ENCODE measurements around the gene GNG14.
A peak's percentile ranks its signal among the peaks of the same experiment; 100 is the strongest.
"Not testable (repeated sequence)": the region's sequence is repeated elsewhere in the genome, so short reads cannot be mapped to it uniquely, and the experiment has no call there.

Gene GNG14

DNA sequence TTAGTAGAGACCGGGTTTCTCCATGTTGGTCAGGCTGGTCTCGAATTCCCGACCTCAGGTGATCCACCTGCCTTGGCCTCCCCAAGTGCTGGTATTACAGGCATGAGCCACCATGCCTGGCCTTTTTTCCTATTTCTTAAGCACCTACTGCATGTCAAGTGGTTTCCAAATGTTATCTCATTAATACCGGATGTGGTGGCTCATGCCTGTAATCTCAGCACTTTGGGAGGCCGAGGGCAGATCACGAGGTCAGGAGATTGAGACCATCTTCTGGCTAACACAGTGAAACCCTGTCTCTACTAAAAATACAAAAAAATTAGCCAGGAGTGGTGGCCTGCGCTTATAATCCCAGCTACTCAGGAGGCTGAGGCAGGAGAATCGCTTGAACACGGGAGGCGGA lies 37.8 kb downstream of the GNG14 start:
- not testable (repeated sequence) for DNase-seq

DNA sequence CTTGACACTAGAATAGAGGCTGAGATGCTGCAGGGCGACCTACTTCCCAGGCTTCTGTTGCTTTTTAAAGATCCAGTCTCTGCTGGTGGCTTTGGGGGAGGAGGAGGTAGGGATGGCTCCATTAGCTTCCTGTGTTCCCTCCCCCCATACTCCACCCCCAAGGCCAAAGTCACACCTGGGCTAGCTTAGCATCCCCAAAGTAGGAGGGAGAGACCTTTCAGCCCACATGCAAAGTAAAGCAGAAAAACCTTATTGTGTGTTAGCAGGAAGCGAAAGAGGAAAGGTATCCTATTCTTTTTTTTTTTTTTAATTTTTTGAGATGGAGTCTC lies 39.2 kb downstream of the GNG14 start:
- DNase-seq: no peak

DNA sequence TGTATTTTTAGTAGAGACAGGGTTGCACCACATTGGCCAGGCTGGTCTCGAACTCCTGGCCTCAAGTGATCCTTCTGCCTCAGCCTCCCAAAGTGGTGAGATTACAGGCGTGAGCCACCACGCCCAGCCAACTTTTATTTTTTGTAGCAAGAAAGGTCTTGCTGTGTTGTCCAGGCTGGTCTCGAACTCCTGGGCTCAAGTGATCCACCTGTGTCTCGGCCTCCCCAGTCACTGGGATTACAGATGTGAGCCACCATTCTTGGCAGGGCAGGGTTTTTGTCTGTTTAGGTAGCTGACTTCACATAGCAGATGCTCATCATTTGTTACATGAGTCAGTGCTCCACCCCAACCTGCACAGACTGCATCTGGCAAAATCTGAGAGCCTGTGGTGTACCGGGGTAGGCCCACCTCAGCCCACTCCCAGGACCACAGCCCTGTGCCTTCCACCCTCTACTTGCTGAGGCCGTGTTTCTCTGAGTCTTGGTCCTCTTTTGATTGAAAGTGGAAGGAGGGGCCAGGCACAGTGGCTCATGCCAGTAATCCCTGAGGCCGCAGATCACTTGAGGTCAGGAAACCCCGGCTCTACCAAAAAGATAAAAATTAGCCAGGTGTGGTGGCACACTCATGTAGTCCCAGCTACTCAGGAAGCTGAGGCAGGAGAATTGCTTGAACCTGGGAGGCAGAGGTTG lies 40.1 kb downstream of the GNG14 start:
- DNase-seq: no peak

DNA sequence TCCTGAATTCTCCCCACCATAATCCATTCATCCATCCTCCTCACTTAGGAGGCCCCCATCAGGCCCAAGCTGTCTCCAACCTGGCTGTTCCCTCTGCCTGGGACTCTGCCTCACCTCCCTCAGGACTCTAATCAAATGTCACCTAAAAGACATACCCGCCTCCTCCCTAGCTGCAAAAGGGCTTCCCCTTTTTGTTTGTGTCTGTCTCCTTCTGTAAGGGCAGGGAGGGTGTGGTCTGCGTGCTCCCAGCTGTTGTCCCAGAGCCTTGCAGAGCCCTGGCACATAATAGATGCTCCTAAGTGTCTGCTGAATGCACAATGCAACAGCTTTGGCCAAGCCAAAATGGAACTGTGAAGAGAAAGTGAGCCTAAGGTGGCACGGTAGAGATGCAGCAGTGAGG lies 42.3 kb downstream of the GNG14 start:
- DNase-seq: no peak

DNA sequence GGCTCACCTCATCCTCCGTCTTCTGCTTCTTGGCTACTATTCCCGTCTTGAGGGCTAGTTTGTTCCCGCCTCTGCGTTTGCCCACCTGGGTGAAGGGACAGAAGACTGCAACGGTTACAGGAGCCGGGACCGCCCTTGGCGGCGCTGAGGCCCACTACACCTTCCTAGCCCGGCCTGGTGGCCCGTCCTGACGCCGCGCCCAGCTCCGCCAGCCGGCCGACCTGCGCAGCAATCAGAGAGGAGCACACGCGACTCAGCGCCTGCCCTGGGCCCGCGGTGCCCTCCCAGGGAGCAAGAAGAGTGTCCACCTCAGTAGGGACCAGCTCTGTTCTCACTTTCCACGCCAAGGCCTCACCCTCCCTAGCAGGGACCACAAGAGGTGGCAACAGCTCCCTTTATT lies 43.5 kb downstream of the GNG14 start:
- no peak for DNase-seq

DNA sequence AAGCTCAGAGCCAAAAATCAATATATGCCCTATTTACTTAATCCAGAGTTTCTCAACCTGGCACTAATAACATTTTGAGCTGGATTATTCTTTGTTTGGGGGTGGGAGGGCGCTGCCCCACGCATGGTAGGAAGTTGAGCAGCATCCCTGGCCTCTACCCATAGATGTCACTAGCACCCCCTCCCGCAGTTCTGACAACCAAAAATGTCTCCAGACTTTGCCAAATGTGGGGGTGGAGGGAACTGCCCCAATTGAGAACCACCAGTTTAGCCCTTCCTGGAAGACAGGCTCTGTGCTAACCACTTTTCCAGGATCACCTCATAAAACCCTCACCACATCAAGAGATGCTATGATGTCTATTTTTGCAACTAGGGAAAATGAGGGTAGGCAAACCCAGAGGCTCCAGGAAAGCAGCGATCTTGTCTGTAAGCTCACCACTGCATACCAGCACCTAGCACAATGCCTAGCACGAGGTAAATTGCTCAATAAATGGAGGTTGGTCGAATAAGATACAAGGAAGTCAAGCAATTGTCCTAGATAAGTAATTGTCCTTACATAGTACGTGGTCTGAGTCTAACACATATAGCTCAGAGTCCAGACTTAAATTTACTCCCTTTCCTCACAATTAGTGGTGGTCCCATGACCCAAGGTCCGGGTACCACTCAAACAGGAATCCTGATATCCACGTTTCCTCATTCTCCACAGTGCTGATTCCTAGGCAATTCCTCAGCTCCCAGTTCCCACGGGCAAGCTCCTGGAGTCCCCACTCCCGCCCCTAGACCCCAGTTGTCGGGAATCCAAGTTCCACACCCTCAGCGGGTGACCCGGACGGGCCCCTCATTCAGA lies 45.8 kb downstream of the GNG14 start:
- peak in 1 of 2 experiments; percentile 31 for DNase-seq

DNA sequence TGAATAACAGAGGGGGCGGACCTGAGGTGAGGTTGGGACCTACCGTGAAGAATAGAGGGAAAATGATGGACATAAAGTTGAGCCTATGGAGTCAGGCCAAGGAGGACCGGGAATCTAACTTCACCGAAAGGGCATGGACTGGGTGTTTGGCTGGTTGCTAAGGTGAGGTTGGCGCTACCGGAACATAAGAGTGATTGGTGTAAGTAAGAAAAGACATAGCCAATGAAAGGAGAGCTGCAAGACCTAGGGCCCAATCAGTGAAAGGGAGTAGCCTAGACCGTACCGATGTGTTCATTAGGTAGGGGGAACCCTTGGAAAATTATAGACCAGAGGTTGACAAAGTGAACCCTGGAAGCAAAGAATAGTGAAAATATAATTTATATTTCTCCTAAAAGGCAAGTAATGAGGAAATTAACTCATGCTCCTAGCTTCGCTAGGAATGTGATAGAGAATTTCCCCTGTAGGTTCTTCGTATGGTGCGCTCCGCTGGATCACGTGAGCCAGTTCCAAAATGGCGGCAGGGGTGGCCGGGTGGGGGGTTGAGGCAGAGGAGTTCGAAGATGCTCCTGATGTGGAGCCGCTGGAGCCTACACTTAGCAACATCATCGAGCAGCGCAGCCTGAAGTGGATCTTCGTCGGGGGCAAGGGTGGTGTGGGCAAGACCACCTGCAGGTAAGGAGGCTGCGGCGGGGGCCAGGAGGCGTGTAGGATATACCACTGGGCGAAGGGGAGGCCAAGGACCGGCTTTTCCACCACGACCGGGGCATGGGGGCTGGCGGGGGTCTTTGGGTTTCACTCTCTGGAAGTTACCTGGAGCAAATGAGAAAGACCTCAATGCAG lies 49.4 kb downstream of the GNG14 start, which contains the start of gene GET3:
TSS of gene GET3 (plus strand) at position 503 of the 840 bp plus-strand sequence. CDS start at position 512, 9 bp downstream.
- DNase-seq: peak; percentile 99

DNA sequence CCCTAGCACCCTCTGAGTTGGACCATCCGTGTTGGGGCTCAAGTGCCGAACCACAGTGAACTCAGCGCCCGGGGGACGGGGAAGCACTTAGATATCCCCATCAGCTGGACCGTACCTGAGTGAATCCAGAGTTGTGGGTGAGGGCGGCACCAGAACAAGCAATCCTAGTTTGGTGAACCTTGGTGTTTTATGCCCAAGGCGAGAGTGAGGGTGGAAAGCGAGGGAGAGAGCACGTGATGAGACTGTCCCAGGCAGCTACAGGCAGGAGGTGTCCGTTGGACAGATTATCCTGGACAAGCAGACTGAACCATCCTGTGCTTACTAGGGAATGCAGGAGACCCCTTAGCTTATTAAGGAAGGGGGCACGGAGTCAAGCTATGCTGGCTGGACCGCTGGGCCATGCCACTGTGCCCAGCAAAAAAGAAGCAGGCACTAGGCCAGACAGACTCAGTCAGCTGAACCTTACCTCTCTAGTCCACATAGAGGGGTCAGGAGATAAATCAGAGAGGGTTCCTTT lies 50.1 kb downstream of the GNG14 start:
- DNase-seq: no peak

All from NCI-H446 (cell line).